B cell (primary cell): ENCODE results near the gene NCMAP. TPM values are rescaled to one million over a fixed set of nuclear protein-coding genes. Genes with fewer than 3 reads are reported as not detected.
A peak's percentile ranks its signal among the peaks of the same experiment; 100 is the strongest.

Experiments
- ATAC-seq: fragments of 200-7000 bp; cut with Tn5 transposase; one replicate; pipeline ENCODE4 v1.10.0; 2021; ENCODE audit warnings: low read depth, mild to moderate bottlenecking, moderate number of reproducible peaks, moderate library complexity
- CTCF ChIA-PET: fragments of 350-600 bp; sonication (Branson Sonifier 250); formaldehyde crosslinking; loops from one replicate; lab custom pipeline; 2021; ENCODE audit warnings: antibody characterized with exemption, inconsistent platforms; lab: Charles Lee
- POLR2A ChIA-PET: fragments of 350-600 bp; sonication (Branson Sonifier 250); formaldehyde crosslinking; loops from one replicate; lab custom pipeline; 2021; ENCODE audit warnings: antibody characterized with exemption; lab: Charles Lee
- DNase-seq: peaks from one replicate; pipeline ENCODE4 v3.0.0; 2013
- H2AFZ ChIP-seq: 2 replicates; pipeline ENCODE4 v1.6.1; 2012; ENCODE audit warnings: mild to moderate bottlenecking, low read depth, low read length; ENCODE audit not compliant: insufficient read depth, poor library complexity, severe bottlenecking
- H3K27ac ChIP-seq, 2 donors: 1 replicate in 1 of 2; 2 replicates in 1 of 2; pipeline ENCODE4 v1.5.1; 2012 to 2013; ENCODE audit warnings: low read length in 2 of 2, mild to moderate bottlenecking in 2 of 2, moderate library complexity in 1 of 2
- H3K27me3 ChIP-seq, 4 experiments: fragments of 200-600 bp in 1 of 4; sonication (generic) in 1 of 4; replicated peaks in 1 of 4; 1 replicate in 2 of 4; 2 replicates in 2 of 4; pipeline versions ENCODE4 v1.6.1 to v1.7.0; 2013 to 2016; ENCODE audit warnings: low read length in 3 of 4, mild to moderate bottlenecking in 2 of 4, mixed read lengths in 1 of 4, moderate library complexity in 1 of 4; ENCODE audit not compliant: insufficient read depth in 4 of 4, control insufficient read depth in 3 of 4; ENCODE audit errors: control extremely low read depth in 1 of 4
- H3K36me3 ChIP-seq, 2 experiments: replicated peaks in 1 of 2; 1 replicate in 1 of 2; 2 replicates in 1 of 2; pipeline versions ENCODE4 v1.6.1 to v1.7.1; 2013; ENCODE audit warnings: low read length in 1 of 2; ENCODE audit not compliant: insufficient read depth in 2 of 2, control insufficient read depth in 1 of 2; ENCODE audit errors: control extremely low read depth in 1 of 2, extremely low read depth in 1 of 2
- H3K4me1 ChIP-seq, 2 donors: fragments of 200-600 bp in 1 of 2; sonication (generic) in 1 of 2; 1 replicate in 1 of 2; 2 replicates in 1 of 2; pipeline versions ENCODE4 v1.5.1 to v1.6.1; 2013 to 2017; ENCODE audit warnings: low read length in 2 of 2; ENCODE audit not compliant: control insufficient read depth in 2 of 2, insufficient read depth in 2 of 2
- H3K4me2 ChIP-seq: replicated peaks from 2 replicates; pipeline ENCODE3; 2012; ENCODE audit warnings: mild to moderate bottlenecking, low read depth, low read length; ENCODE audit not compliant: poor library complexity, severe bottlenecking
- H3K4me3 ChIP-seq, 5 experiments: fragments of 200-600 bp in 1 of 5; sonication (generic) in 1 of 5; 1 replicate in 3 of 5; 2 replicates in 2 of 5; pipeline versions ENCODE4 v1.5.1 to v1.7.0; 2011 to 2016; ENCODE audit warnings: low read length in 4 of 5, mild to moderate bottlenecking in 4 of 5, low read depth in 2 of 5, control low read depth in 1 of 5, moderate library complexity in 1 of 5; ENCODE audit not compliant: insufficient read depth in 1 of 5; ENCODE audit errors: control extremely low read depth in 1 of 5, extremely low read depth in 1 of 5
- H3K79me2 ChIP-seq: fragments of 200-600 bp; sonication (generic); one replicate; pipeline ENCODE4 v1.6.0; 2016; ENCODE audit warnings: low read length; ENCODE audit not compliant: control insufficient read depth, insufficient read depth
- H3K9ac ChIP-seq: fragments of 200-600 bp; sonication (generic); 2 replicates; pipeline ENCODE4 v1.6.1; 2017; ENCODE audit warnings: mild to moderate bottlenecking, low read length, moderate library complexity
- H3K9me3 ChIP-seq, 3 donors: one replicate each; pipeline versions ENCODE4 v1.6.1 to v1.7.1; 2013; ENCODE audit warnings: low read length in 2 of 3; ENCODE audit not compliant: control insufficient read depth in 2 of 3, insufficient read depth in 1 of 3; ENCODE audit errors: control extremely low read depth in 1 of 3
- H4K20me1 ChIP-seq: 2 replicates; pipeline ENCODE4 v1.6.0; 2012; ENCODE audit warnings: mild to moderate bottlenecking, low read length; ENCODE audit not compliant: insufficient read depth, control insufficient read depth, poor library complexity, severe bottlenecking
- H3K27ac Mint-ChIP-seq: one replicate; pipeline ENCODE4 v1.8.0; 2021; ENCODE audit warnings: mixed read lengths
- H3K27me3 Mint-ChIP-seq: one replicate; pipeline ENCODE4 v1.8.0; 2021; ENCODE audit warnings: mixed read lengths
- H3K4me1 Mint-ChIP-seq: one replicate; pipeline ENCODE4 v1.8.0; 2021; ENCODE audit warnings: mixed read lengths
- H3K4me3 Mint-ChIP-seq: one replicate; pipeline ENCODE4 v1.8.0; 2021; ENCODE audit warnings: mixed read lengths
- H3K9me3 Mint-ChIP-seq: one replicate; pipeline ENCODE4 v1.8.0; 2022; ENCODE audit warnings: mixed read lengths; ENCODE audit not compliant: insufficient read depth
- CTCF ChIP-seq: fragments of 200-600 bp; IDR thresholded peaks from one replicate; pipeline ENCODE4 v1.8.0; 2022; ENCODE audit warnings: antibody characterized with exemption, mild to moderate bottlenecking
- EZH2 ChIP-seq: IDR thresholded peaks from 2 replicates; pipeline ENCODE4 v1.6.1; 2012; ENCODE audit warnings: borderline replicate concordance, low read depth, mild to moderate bottlenecking, moderate library complexity, low read length; ENCODE audit not compliant: insufficient read depth, poor library complexity, severe bottlenecking
- WGBS: methylation state at CpG from one replicate; pipeline ENCODE4 v1.1.5; 2013; ENCODE audit warnings: missing lambda C conversion rate; ENCODE audit not compliant: insufficient coverage; 5-methylcytosine and 5-hydroxymethylcytosine counted together
- intact Hi-C: fragments of 100-400 bp; cut with micrococcal nuclease; formaldehyde crosslinking; loops from one replicate; pipeline ENCODE4 v1.10.0; 2022
- polyA plus RNA-seq: library from polyadenylated mRNA; depleted of rRNA; stranded (reverse); fragments of >200 nt; gene quantifications from 2 replicates; pipeline ENCODE4 v1.2.3, GENCODE V29; 2012
- total RNA-seq, 2 donors: library from RNA; stranded (reverse); fragments of 120-200 nt in 1 of 2; gene quantifications; 1 replicate in 1 of 2; 2 replicates in 1 of 2; pipeline versions ENCODE4 v1.2.3 to v1.2.4, GENCODE V29; 2013 to 2022

Gene NCMAP
- total and polyA plus RNA-seq, 2 donors (not counting 1 experiment from before 2014, with no cell fraction given) = not detected

GRCh38 chr1:24535021-24535424 lies 20.9 kb upstream of the NCMAP start:
- ChIA-PET POLR2A (interaction anchor here (0.6 to 1.2 kb wide), 4 partner anchors 32 to 746 kb away, joined by 3 to 5 read pairs (median 4); partner anchors contain the start of gene RCAN3), CTCF (interaction anchor here (1.0 to 2.1 kb wide), 6 partner anchors 9 to 120 kb away, joined by 3 to 18 read pairs (median 6); partner anchors contain the start of genes NIPAL3 and RCAN3)
- Mint-ChIP-seq H3K27ac (peak overlapping the region; percentile 98), H3K27me3 (no peaks in the 10 kb centered on the region), H3K4me1 (peaks cover 55% of the 10 kb centered on the region), H3K9me3 (no peaks in the 10 kb centered on the region), H3K4me3 (peak overlapping the region; percentile 83)
- WGBS = 1% methylated on average over 14 of the region's 21 CpGs
- TF ChIP-seq CTCF = peak; percentile 44
- TF ChIP-seq EZH2 = no peak
- peak overlapping the region; percentile 88 for H3K4me2 ChIP-seq
- peak overlapping the region; percentile 65 for H3K9ac ChIP-seq
- H3K36me3 ChIP-seq = peaks cover 1 to 4% of the 10 kb centered on the region in 2 experiments
- H3K27me3 ChIP-seq = no peaks in the 10 kb centered on the region
- H3K4me1 ChIP-seq = peaks cover 43 to 50% of the 10 kb centered on the region in 2 donors
- ATAC-seq (peak; percentile 73), DNase-seq (peak; percentile 86)
- peak overlapping the region; percentile 86 to 97 for H3K27ac ChIP-seq
- intact Hi-C loops = loop anchor here (1.0 to 10.0 kb wide), 5 partner anchors 33 to 344 kb away; partner anchors contain the start of genes CLIC4 and RCAN3
- peaks cover 4% of the 10 kb centered on the region for H3K79me2 ChIP-seq
- H3K4me3 ChIP-seq = peak overlapping the region in 4 of 5 experiments; percentile 33 to 54 (median 44)
- no peaks in the 10 kb centered on the region for H4K20me1 ChIP-seq
- peak overlapping the region; percentile 75 for H2AFZ ChIP-seq
- H3K9me3 ChIP-seq = no peaks in the 10 kb centered on the region

GRCh38 chr1:24535778-24536177 lies 20.1 kb upstream of the NCMAP start:
- Histone ChIP-seq H3K27ac (peak overlapping the region; percentile 74 to 97), H4K20me1 (no peaks in the 10 kb centered on the region), H3K4me2 (peak overlapping the region; percentile 88), H2AFZ (no peak overlapping the region), H3K27me3 (no peaks in the 10 kb centered on the region), H3K9ac (peak overlapping the region; percentile 65), H3K9me3 (no peaks in the 10 kb centered on the region), H3K4me3 (peak overlapping the region in 1 of 5 experiments; percentile 50), H3K79me2 (no peaks in the 10 kb centered on the region), H3K36me3 (peaks cover 1 to 4% of the 10 kb centered on the region in 2 experiments), H3K4me1 (peaks cover 50 to 55% of the 10 kb centered on the region in 2 donors)
- peak; percentile 27 for DNase-seq
- TF ChIP-seq EZH2 (no peak), CTCF (no peak)
- CTCF ChIA-PET = interaction anchor here (0.6 to 2.1 kb wide), 8 partner anchors 10 to 142 kb away, joined by 3 to 18 read pairs (median 6); partner anchors contain the start of genes NIPAL3, RCAN3 and STPG1
- H3K27me3 Mint-ChIP-seq = no peaks in the 10 kb centered on the region
- H3K4me3 Mint-ChIP-seq = peak overlapping the region; percentile 83
- ATAC-seq = no peak
- H3K4me1 Mint-ChIP-seq = peaks cover 62% of the 10 kb centered on the region
- 83% methylated on average over 1 of the region's 8 CpGs for WGBS
- no peaks in the 10 kb centered on the region for H3K9me3 Mint-ChIP-seq
- H3K27ac Mint-ChIP-seq = peak overlapping the region; percentile 98
- intact Hi-C loops = loop anchor here (1.0 to 10.0 kb wide), 6 partner anchors 33 to 345 kb away; partner anchors contain the start of genes CLIC4, NIPAL3 and RCAN3
- POLR2A ChIA-PET = interaction anchor here (1.2 to 1.7 kb wide), 3 partner anchors 33 to 106 kb away, joined by 3 to 4 read pairs (median 4); partner anchors contain the start of gene RCAN3
